ENCODE results near the gene KRTAP10-8. TPM values are rescaled to one million over a fixed set of nuclear protein-coding genes. Genes with fewer than 3 reads are reported as not detected.
"Not testable (repeated sequence)": the region's sequence is repeated elsewhere in the genome, so short reads cannot be mapped to it uniquely, and the experiment has no call there.

KRTAP10-8 gene
- polyA plus RNA-seq, 1 donor from 2014 or later = not detected

DNA sequence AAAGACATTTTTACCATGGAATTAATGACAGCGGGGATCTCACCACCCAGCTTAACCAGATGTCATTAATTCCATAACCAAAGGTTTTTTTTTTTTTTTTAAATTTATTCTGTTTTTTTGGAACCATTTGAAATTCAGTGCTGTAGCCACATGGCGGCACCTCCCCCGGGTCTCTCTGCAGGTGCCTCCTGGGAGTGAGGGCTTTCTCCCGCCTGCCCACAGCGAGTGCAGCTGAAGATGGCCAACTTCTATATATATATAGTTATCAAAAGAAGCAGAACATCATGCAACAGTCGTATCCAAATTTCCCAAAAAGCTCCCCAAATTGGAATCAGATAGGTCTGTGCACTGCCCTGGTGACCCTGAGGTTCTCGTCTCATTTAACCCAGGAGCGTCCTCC is 3.6 kb downstream of the KRTAP10-8 start:
- H3K36me3 Mint-ChIP-seq = no peaks in the 10 kb centered on the region
- peaks cover 3% of the 10 kb centered on the region for H3K27me3 Mint-ChIP-seq
- H3K27ac Mint-ChIP-seq = no peak overlapping the region
- H3K9me3 Mint-ChIP-seq = peaks cover 6 to 24% (median 16%) of the 10 kb centered on the region in 3 donors
- H3K4me1 Mint-ChIP-seq = peaks cover 11 to 17% (median 15%) of the 10 kb centered on the region in 3 donors
- no peak overlapping the region for H3K4me3 Mint-ChIP-seq

DNA sequence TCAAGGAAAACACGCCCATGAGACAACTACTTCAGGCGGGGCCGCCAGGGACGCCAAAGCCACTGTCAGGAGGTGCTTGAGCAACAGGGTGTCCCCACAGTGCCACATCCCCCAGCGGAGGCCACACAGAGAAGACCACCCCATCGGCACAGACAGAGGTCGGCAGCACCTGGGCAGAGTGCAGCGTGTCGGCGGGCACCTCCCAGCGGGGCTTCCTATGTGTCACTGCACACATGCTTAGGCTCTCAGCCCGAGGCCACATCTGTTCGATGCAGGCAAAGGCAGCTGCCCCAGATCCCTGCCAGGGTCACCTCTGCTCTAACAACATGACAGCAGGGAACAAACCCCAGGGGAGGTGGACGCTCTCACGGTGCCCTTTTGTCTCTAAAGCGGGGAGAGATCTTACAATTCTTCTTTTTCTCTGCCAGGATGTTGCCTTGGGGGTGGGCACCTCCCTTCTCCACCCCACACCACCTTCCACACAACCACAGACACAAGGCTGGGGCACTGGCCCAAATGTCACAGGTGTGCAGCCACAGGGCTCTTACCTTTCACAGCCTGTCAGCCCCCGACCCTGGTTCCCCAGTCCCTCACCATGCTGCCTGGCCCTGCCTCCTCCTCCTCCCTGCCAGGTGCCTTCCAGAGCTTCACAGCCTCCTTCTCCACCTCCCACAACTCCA is 4.2 kb downstream of the KRTAP10-8 start:
- peaks cover 9 to 24% (median 18%) of the 10 kb centered on the region in 3 donors for H3K9me3 Mint-ChIP-seq

DNA sequence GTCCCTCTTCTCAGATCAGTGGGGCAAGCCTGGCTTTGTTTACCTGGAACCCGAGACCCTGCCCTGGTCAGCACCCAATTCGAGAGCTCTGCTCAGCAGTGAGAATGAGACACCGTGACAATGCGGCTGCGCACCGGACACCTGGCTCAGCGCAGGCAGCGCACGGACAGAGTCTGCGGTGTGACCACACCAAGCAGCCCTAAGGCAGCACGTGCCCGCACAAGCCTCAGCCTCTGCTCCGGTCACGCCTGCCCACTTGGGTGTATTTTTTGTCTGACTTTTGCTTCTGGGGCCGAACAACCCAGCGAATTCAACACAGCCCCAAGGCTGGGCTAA is 4.7 kb downstream of the KRTAP10-8 start:
- Mint-ChIP-seq H3K4me3 (no peak overlapping the region), H3K27ac (no peak overlapping the region), H3K36me3 (no peaks in the 10 kb centered on the region), H3K27me3 (peaks cover 3% of the 10 kb centered on the region), H3K4me1 (peaks cover 11 to 17% (median 17%) of the 10 kb centered on the region in 3 donors), H3K9me3 (peaks cover 9 to 21% (median 12%) of the 10 kb centered on the region in 3 donors)

More for the DNA sequence above, 4.2 kb downstream of the KRTAP10-8 start:
- no peak overlapping the region for H3K27ac Mint-ChIP-seq
- peaks cover 3% of the 10 kb centered on the region for H3K27me3 Mint-ChIP-seq
- no peak overlapping the region for H3K4me3 Mint-ChIP-seq
- no peaks in the 10 kb centered on the region for H3K36me3 Mint-ChIP-seq
- H3K4me1 Mint-ChIP-seq = peaks cover 11 to 17% (median 17%) of the 10 kb centered on the region in 3 donors

DNA sequence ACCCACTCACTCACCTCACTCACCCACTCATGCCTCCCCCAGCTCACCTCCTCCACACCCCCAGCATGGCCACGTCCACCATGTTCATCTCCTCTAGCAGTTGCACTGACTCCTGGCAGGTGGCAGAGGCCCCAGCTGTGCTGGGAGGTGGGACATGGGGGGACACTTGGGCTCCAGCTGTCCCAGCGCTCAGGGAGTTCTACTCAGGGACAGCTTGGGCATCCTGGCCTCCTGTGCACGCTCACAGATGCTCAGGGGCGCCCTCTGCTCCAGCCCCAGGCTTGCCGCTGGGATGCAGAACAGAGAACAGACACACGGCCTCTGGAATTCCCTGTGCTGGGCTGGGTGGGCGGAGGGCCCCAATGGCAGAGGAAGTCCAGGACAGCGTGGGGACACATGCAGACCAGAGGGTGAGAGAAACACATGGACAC is 5.2 kb downstream of the KRTAP10-8 start:
- Mint-ChIP-seq H3K9me3 (peaks cover 12 to 21% (median 16%) of the 10 kb centered on the region in 3 donors), H3K36me3 (no peaks in the 10 kb centered on the region), H3K4me1 (peaks cover 11 to 17% (median 17%) of the 10 kb centered on the region in 3 donors), H3K27me3 (peaks cover 3% of the 10 kb centered on the region), H3K4me3 (peak overlapping the region in 1 of 4 donors; percentile 28), H3K27ac (peak overlapping the region in 1 of 3 donors; percentile 53)

DNA sequence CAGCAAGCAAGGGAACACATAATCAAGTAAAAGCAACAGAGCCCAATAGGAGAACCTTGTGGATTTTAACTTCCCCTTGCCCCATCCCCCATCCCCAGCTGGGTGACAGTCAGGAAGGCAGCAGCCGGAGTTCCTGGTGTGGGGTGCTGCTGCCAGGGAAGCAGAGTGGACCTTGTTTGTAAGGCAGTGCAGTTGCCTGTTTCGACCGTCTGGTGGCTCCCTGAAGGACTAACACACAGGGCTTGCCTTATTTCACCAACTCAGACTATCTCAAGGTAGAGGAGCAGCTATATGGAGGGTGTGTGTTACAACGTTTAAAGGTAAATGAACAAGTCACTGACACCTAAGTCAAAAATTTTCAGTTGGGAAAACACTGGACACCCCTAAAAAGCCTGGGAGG is 6.6 kb downstream of the KRTAP10-8 start:
- H3K27ac Mint-ChIP-seq = peak overlapping the region; percentile 19 to 85 (median 69)
- H3K9me3 Mint-ChIP-seq = peaks cover 15 to 29% (median 27%) of the 10 kb centered on the region in 3 donors
- H3K36me3 Mint-ChIP-seq = peaks cover 3% of the 10 kb centered on the region
- H3K27me3 Mint-ChIP-seq = peaks cover 2% of the 10 kb centered on the region
- peak overlapping the region in 2 of 4 donors; percentile 56 to 60 for H3K4me3 Mint-ChIP-seq
- peaks cover 11 to 17% (median 17%) of the 10 kb centered on the region in 3 donors for H3K4me1 Mint-ChIP-seq

DNA sequence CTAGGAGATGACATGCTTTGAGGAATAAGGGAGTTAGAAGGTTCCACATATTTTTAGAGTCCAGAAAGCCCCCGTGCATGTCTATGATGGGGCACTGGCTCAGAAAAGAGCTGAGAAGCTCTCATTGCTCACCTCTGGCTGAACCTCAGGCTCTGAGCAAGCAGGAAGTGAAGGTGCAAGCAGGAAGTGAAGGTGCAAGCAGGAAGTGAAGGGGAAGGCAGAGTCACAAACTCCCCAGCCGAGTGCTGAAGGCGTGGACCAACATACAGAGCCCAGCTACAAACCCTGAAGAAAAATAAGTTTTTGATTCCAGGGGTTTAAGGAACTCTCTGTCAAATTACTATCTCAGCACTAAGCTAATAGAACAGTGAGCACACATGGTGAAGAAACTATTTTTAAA is 7.0 kb downstream of the KRTAP10-8 start:
- Mint-ChIP-seq H3K27me3 (peaks cover 2% of the 10 kb centered on the region), H3K36me3 (peaks cover 4% of the 10 kb centered on the region), H3K4me1 (peaks cover 11 to 17% (median 17%) of the 10 kb centered on the region in 3 donors), H3K9me3 (peaks cover 17 to 33% (median 29%) of the 10 kb centered on the region in 3 donors), H3K27ac (peak overlapping the region; percentile 19 to 87 (median 85)), H3K4me3 (peak overlapping the region in 2 of 4 donors; percentile 56 to 60)

DNA sequence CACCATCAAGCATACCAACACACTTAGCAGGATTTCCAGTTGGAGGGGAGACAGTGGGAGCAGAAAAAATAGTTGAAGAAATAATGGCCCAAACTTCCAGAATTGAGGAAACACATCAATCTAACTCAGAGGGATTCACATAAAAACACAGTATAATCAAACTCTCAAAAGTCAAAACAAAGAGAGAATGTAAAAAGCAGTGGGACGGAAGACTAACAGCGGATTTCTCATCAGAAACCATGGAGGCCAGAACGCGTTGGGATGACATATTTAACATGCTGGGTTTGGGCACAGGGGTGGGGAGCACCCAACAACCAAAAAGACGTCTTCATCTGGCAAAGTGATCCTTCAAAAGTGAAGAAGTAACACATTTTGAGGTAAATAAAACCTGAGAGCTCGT is 8.0 kb downstream of the KRTAP10-8 start:
- H3K9me3 Mint-ChIP-seq = peaks cover 23 to 42% (median 38%) of the 10 kb centered on the region in 3 donors
- peaks cover 4% of the 10 kb centered on the region for H3K36me3 Mint-ChIP-seq
- peaks cover 11 to 17% (median 17%) of the 10 kb centered on the region in 3 donors for H3K4me1 Mint-ChIP-seq
- peaks cover 3% of the 10 kb centered on the region for H3K27me3 Mint-ChIP-seq
- no peak overlapping the region for H3K4me3 Mint-ChIP-seq
- H3K27ac Mint-ChIP-seq = peak overlapping the region in 1 of 3 donors; percentile 85

DNA sequence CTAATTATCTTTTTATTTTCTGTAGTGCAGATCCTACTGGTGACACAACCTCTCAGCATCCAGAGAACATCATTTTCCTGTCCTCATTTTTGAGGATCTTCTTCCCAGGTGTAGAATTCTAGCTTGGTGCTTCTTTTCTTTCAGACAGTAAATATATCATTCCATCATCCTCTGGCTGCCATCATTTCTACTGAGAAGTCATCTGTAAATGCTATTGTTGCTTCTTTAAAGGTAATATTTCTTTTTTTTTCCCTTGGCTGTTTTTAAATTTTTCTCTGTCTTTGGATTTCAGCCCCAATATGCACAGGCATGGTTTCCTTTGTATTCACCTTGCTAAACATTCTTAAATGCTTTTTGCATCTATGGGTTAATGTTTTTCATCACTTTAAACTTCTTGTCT is 11.7 kb downstream of the KRTAP10-8 start:
- Mint-ChIP-seq H3K4me3 (peak overlapping the region in 1 of 4 donors; percentile 30), H3K27me3 (peaks cover 12% of the 10 kb centered on the region), H3K9me3 (peaks cover 23 to 45% (median 43%) of the 10 kb centered on the region in 3 donors), H3K4me1 (peaks cover 8 to 12% (median 11%) of the 10 kb centered on the region in 3 donors), H3K27ac (no peak overlapping the region), H3K36me3 (peaks cover 4% of the 10 kb centered on the region)

DNA sequence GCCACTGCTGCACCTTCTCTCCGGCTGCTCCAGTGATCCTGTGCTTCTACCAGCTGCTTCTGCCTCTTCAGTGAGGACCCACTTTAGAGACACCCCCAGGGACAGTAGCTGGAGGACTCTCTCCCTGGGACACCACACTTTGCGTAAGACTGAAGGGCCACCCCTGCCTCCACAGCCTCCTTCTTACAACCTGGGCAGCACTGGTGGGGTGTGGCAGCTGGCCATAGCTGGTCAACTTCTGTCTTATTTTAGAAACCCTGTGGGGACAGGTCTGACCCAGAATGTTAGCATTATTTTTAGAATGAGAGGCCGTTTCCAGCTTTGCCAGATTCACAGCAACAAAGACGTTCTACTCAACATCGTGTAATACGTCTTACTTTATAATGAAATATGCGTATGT is 13.9 kb downstream of the KRTAP10-8 start:
- H3K4me1 Mint-ChIP-seq = peaks cover 0 to 4% (median 2%) of the 10 kb centered on the region in 3 donors

DNA sequence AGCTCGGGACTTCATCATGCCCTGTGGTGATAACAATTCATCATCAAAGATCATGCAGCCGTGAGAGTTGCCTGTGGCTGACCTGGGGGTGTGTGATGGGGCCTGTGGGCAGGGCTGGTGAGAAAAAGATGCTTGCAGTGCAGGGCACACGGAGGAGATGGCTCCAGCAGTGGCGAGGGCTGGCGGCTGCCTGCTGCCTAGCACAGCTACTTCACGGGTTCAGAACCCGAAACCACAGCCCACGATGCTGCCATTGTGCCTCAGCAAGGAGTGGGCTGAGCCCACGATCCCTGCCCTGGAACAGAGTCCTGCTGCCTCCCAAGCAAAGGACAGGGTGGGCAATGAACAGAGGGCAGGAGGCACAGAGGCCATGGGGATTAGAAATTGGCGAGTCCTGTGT is 14.4 kb downstream of the KRTAP10-8 start:
- peaks cover 0 to 4% (median 2%) of the 10 kb centered on the region in 3 donors for H3K4me1 Mint-ChIP-seq

More for the DNA sequence above, 13.9 kb downstream of the KRTAP10-8 start:
- peaks cover 12% of the 10 kb centered on the region for H3K27me3 Mint-ChIP-seq
- no peak overlapping the region for H3K27ac Mint-ChIP-seq
- H3K9me3 Mint-ChIP-seq = peaks cover 14 to 41% (median 27%) of the 10 kb centered on the region in 3 donors
- H3K4me3 Mint-ChIP-seq = no peak overlapping the region
- H3K36me3 Mint-ChIP-seq = peaks cover 4% of the 10 kb centered on the region

DNA sequence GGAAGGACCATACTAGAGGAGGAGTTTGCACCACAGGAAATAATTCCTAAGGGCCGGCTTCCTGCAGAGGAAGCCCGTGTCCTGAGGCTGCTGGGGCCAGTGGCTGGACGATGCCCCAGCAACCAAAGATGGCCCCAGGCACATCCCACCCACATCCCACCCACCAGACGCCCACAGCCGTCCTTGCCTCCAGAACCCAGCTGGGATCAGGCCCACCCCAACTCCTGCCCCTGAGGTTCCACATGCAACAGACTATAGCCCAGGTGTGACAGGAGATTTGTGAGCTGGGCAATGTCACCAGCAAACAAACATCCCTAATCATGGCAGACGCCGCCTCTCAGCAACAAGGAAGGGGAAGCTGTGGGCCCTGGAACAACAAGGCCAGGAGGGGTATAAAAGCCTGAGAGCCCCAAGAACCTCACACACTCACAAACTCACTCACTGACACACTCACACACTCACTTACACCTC is 14.8 kb downstream of the KRTAP10-8 start, which contains the start of gene KRTAP10-9:
Gene KRTAP10-9, plus strand, starts transcription at position 421 of the 471 bp plus-strand sequence. CDS start 79 bp downstream, outside the sequence.
- Mint-ChIP-seq H3K4me1 (peaks cover 0 to 4% (median 2%) of the 10 kb centered on the region in 3 donors), H3K27me3 (peaks cover 12% of the 10 kb centered on the region), H3K4me3 (no peak within 1 kb of the TSS), H3K27ac (no peak within 1 kb of the TSS), H3K9me3 (peaks cover 14 to 49% (median 32%) of the 10 kb centered on the region in 3 donors), H3K36me3 (peaks cover 8% of the 10 kb centered on the region)

More for the DNA sequence above, 14.4 kb downstream of the KRTAP10-8 start:
- Mint-ChIP-seq H3K27me3 (peaks cover 12% of the 10 kb centered on the region), H3K9me3 (peaks cover 13 to 46% (median 29%) of the 10 kb centered on the region in 3 donors), H3K4me3 (no peak overlapping the region), H3K27ac (no peak overlapping the region), H3K36me3 (peaks cover 8% of the 10 kb centered on the region)

DNA sequence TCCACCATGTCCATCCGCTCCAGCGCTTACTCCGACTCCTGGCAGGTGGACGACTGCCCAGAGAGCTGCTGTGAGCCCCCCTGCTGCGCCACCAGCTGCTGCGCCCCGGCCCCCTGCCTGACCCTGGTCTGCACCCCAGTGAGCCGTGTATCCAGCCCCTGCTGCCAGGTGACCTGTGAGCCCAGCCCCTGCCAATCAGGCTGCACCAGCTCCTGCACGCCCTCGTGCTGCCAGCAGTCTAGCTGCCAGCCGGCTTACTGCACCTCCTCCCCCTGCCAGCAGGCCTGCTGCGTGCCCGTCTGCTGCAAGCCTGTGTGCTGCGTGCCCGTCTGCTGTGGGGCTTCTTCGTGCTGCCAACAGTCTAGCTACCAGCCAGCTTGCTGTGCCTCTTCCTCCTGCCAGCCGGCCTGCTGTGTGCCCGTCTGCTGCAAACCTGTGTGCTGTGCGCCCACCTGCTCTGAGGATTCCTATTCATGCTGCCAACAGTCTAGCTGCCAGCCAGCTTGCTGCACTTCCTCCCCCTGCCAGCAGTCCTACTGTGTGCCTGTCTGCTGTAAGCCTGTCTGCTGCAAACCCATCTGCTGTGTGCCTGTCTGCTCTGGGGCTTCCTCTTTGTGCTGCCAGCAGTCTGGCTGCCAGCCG is 15.4 kb downstream of the KRTAP10-8 start:
- not testable (repeated sequence) for H3K4me3 Mint-ChIP-seq, H3K4me1 Mint-ChIP-seq, H3K27ac Mint-ChIP-seq, H3K36me3 Mint-ChIP-seq
- Mint-ChIP-seq H3K9me3 (peaks cover 14 to 49% (median 35%) of the 10 kb centered on the region in 3 donors), H3K27me3 (peaks cover 11% of the 10 kb centered on the region)

DNA sequence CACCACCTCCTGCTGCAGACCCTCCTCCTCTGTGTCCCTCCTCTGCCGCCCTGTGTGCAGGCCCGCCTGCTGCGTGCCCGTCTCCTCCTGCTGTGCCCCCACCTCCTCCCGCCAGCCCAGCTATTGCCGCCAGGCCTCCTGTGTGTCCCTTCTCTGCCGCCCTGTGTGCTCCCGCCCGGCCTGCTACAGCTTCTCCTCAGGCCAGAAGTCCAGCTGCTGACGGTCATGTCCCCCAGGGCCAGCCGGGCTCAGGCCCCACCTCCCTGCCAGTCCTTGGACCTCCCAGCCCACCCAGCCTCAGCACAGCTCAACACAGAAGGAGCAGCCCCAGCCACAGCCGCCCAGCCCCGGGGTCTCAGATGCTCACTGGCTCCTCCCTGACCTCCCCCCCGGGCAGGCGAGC is 16.0 kb downstream of the KRTAP10-8 start:
- H3K4me3 Mint-ChIP-seq, H3K36me3 Mint-ChIP-seq, H3K27ac Mint-ChIP-seq, H3K4me1 Mint-ChIP-seq: not testable (repeated sequence)
- peaks cover 10% of the 10 kb centered on the region for H3K27me3 Mint-ChIP-seq
- H3K9me3 Mint-ChIP-seq = peaks cover 11 to 45% (median 36%) of the 10 kb centered on the region in 3 donors

DNA sequence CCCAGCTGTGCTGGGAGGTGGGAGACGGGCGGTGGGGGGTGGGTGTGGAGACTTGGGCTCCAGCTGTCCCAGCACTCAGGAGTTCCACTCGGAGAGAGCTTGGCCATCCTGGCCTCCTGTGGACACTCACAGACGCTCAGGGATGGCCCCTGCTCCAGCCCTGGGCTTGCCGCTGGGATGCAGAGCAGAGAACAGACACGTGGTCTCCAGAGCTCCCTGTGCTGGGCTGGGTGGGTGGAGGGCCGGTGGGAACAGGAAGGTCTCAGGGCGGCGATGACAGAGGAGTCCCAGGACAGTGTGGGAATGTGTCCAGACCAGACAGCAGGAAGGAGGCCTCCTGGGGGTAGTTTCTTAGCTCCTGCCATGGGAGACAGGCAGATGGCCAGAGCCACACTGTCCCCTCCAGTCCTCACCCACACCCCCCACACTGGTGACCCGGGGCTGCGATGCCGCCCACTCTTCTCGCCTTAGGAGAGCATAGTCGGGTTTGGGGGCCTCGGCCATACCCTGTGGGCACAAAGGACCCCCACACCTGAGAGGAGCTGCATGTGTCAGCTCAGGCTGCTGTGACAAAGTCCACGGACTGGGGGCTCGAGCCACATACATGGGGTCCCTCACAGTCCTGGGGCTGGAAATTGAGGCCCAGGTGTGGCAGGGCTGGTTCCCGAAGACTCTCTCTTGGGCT is 17.0 kb downstream of the KRTAP10-8 start:
- Mint-ChIP-seq H3K4me1 (peaks cover 0 to 4% (median 2%) of the 10 kb centered on the region in 3 donors), H3K9me3 (peaks cover 11 to 41% (median 30%) of the 10 kb centered on the region in 3 donors), H3K4me3 (no peak overlapping the region), H3K27ac (no peak overlapping the region), H3K36me3 (peaks cover 8% of the 10 kb centered on the region), H3K27me3 (peaks cover 10% of the 10 kb centered on the region)
